Retina (tissue), 1 donor: Measurements from ENCODE around the gene ATG4B.

Experiments used
- DNase-seq: peaks from one replicate; pipeline ENCODE4 v3.0.0-alpha.2; 2016

ATG4B gene

DNA sequence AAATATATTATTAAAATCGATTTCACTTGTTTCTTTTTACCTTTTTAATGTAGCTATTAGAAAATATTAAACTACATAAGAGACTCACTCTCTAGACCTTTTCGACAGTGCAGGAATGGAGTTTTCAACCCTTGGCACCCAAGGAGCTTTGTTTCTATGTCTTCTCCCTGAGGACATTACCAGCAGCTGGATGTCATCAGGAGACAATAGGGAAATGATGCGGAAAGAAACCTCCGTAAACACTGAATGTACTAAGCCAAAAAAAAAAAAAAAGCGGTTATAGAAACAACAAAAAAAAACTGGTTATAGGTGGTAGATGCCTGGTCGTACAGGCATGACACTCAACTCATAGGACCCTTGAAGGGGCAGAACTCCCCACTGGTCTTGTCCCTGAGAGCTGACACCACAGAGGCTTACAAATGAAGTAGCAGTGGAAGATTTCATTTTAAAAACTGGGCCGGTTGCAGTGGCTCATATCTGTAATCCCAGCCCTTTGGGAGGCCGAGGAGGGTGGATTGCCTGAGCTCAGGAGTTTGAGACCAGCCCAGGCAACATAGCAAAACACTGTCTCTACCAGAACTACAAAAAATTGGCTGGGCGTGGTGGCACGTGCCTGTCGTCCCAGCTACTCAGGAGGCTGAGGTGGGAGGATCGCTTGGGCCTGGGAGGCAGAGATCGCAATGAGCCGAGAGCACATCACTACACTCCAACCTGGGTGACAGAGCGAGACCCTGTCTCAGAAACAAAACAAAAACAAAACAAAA lies 24.3 kb upstream of the ATG4B start:
- peak; percentile 43 for DNase-seq

DNA sequence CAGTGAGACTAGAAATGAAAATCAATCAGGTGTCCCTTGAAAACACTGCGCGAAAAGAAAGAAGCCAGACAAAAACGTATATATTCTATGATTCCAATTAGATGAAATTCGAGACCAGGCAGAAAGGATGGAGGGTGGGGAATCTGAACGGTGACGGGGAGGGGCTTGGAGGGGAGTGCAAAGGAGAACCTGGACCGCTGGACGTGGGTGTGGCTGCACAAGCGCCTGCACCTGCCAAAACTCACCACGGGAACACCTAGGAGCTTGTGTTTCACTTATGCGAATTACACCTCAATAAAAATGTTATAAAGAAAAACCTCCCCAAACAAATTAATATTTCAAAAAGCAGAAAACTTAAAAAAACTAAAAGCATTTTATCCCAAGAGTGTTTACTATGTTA lies 22.5 kb upstream of the ATG4B start:
- no peak for DNase-seq

DNA sequence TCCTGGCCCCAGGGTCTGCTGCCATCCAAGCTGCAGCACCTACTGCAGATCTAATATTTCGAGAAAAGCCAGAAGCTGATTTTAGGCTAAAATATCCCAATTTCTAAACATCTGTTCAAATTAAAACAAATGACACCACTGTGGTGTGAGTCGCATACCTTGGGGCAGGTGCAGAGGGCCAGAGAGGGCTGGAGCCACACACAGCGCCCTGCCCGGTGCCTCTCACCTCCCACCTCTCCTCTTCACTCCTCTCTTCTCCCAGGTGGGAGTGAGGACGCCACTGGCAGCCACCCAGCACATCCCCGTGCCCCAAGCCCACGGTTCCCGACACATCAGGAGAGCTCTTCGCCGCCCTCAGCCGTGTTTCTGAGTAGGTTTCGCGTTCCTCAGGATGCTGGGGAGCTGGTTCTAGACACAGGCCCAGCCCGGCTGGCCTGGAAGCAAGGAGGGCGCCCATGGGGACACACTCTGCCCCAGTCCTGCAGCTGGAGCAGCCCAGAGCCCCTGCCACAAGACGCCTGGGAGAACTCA lies 21.9 kb upstream of the ATG4B start:
- no peak for DNase-seq

DNA sequence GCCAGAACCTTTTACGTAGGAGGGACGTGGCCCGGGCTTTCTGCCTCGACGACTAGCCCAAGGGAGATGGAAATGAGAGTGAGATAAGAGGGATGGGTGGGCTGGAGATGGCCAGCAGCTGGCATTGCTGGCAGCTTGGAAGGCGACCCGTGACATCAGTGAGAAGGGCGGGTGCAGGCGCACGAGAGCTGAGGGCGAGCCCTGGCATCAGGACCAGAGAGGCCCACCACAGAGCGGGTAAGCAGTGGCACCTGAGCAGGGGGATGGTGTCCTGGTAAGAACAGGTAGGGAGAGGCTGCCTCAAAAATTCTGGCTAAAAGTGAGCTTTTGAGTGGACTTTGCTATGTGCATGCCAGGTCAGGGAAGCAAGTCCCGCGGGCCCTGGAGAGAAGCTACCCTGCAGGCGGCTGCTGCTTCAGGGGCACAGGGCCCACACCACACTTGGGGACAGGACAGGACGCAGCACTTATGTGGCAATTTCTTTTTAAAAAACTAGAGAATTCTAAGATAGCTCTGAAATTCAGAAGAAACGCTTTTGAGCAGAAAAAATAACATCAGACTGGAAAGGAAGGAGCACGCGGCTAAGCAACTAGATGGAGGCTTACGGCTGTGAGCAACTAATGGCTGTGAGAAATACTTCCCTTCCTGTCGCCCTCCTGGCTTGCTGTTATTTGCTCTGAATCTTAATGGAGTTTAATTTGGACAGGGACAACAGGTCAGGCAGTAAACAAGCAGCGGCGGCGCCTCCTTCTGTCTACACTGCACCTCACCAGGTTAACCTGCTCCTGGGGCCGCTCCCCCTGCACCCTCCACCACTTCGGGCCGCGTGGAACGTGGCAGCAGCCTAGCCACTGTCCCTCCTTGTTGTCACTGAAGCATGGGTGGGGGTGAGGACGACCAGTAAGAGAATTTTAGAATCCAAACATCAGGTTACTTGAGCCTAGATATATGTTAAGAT lies 21.0 kb upstream of the ATG4B start:
- DNase-seq: no peak

DNA sequence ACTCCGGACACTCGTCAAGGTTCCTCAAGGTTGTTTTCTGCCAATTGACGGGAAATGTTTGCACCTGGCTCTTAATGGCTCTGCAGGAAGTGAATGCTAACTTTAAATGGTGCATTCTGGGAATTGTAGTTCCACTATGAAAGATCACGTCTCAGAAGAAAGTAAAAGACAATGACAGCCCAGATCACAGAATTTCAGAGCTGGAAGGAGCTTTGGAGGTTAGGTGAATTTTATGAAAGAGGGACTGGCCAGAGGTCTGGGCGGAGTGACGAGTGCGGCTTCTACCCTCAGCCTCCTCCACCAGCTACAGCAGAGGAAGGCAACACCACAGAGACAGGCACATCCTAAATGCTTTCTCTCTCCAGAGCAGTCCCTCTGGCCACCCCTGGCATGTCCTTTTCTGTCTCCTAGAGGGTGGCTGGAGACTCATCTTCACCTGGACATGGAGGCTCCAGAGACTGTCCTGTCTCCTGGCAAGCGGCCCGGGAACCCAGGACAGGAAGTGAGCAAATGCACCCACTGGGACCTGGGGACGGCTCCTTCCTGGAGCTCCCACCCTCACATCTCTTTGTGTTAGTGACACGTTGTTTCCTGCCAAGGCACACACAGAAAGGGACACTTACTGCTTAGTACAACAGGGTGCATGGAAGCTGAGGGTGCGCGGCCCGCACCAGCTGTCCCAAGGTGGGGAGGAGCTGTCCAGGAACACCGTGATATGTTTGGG lies 19.9 kb upstream of the ATG4B start:
- peak; percentile 38 for DNase-seq

DNA sequence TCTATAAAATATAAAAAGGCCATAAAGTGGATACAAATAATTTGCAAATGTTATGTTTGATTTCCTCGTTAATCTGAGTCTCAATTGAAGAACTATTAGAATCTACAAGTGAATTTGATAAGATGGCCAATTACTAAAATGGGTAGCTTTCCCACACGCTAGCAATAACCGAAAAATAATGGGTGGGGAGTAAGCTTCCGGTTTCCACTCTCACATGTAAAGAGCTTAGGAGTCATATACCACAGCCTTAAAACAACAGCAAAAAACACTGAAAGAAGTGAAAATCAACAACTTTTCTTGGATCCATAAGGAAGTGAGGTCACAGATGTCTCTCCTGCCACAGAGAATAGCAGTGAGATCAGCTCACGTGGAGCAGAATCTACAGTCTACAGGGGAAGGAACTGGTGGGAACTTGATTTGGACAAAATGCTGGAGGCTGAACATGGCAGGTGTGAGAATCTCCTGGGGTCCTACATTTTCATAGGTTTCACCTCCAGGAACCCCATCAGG lies 19.1 kb upstream of the ATG4B start:
- DNase-seq: no peak

DNA sequence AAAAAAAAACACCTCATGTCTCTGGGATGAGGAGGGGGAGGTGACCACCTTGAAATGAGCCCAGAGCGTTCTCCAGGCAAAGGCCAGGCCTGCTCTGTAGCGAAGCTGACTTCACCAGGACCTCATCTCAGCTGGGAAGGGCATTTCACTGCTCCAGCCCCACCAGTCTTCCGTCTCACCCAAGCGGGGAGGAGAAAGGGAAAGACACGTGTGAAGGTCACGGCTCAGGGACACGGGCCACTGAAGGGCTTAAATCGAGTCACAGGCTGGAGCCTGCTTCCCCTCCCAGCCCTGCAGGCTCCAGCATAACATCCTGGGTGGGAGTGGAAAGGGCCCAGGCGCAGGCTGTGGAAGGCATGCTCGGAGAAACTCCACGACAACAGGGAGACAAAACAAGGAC lies 18.7 kb upstream of the ATG4B start:
- no peak for DNase-seq

DNA sequence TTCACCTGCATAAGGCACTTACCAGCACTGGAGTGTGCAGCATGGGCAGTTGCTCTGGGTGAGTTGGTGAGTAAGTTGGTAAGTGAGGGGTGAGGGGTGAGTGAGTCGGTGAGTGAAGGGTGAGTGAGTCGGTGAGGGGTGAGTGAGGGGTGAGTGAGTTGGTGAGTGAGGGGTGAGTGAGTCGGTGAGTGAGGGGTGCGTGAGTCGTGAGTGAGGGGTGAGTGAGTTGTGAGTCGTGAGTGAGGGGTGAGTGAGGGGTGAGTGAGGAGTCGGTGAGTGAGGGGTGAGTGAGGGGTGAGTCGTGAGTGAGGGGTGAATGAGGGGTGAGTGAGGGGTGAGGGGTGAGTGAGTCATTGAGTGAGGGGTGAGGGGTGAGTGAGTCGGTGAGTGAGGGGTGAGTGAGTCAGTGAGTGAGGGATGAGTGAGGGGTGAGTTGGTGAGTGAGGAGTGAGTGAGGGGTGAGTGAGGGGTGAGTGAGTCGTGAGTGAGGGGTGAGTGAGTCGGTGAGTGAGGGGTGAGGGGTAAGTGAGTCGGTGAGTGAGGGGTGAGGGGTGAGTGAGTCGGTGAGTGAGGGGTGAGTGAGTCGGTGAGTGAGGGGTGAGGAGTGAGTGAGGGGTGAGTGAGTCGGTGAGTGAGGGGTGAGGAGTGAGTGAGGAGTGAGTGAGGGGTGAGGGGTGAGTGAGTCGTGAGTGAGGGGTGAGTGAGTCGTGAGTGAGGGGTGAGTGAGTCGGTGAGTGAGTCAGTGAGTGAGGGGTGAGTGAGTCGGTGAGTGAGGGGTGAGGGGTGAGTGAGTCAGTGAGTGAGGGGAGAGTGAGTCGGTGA lies 17.7 kb upstream of the ATG4B start:
- no peak for DNase-seq

DNA sequence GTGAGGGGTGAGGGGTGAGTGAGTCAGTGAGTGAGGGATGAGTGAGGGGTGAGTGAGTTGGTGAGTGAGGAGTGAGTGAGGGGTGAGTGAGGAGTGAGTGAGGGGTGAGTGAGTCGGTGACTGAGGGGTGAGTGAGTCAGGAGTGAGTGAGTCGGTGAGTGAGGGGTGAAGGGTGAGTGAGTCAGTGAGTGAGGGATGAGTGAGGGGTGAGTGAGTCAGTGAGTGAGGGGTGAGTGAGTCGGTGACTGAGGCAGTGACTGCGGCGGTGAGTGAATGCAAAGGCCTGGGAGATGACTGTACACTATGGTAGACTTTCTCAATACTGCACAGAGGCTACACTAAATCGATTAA lies 17.1 kb upstream of the ATG4B start:
- no peak for DNase-seq

DNA sequence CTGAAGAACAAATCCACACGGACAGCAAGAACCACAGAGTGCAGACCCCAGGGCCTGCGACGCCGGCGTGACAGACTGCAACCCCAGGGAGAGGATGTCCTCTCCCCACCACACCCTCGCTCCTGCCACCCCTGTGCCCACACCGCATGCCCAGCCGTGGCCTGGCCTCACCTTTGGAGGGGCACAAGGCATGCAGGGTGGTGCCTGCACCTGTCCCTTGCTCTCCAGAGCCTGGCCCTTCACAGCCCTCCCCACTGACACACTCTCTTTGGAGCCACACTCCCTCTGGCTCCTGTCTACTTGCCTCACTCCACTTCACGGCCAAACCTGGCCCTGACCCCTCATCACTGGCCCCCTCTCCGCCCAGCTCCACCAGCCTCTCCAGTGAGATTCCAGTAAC lies 9.8 kb upstream of the ATG4B start:
- DNase-seq: no peak

DNA sequence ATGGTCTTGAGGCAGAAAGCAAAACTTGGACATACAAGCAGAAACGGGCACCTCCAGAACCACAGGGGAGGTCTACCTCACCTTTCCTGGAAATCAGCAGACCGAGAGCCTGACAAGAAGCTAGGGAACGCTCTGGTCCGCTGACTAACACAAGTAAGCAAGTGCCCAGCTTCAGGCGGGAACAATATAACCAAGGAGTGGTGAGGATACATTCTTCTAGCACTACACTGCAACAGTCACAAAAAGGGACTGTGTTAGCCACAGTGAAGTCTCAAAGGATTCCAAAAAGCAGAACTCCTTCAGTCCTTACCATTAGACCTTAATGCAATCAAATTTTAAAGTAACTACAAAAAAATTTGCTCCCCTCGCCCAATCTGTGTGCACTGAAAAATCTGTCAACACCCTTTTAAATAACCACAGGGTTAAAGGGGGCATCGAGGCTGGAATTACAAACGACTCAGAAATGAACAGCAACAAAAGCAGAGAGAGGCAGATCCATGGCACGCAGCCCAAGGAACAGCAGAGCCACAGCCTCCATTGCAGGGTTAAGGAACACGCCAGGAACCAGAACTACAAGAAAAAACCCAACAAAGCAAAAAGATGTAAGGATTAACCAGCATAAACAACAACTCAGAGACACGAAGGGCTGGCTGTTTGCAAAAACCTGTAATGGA lies 7.6 kb upstream of the ATG4B start:
- no peak for DNase-seq

DNA sequence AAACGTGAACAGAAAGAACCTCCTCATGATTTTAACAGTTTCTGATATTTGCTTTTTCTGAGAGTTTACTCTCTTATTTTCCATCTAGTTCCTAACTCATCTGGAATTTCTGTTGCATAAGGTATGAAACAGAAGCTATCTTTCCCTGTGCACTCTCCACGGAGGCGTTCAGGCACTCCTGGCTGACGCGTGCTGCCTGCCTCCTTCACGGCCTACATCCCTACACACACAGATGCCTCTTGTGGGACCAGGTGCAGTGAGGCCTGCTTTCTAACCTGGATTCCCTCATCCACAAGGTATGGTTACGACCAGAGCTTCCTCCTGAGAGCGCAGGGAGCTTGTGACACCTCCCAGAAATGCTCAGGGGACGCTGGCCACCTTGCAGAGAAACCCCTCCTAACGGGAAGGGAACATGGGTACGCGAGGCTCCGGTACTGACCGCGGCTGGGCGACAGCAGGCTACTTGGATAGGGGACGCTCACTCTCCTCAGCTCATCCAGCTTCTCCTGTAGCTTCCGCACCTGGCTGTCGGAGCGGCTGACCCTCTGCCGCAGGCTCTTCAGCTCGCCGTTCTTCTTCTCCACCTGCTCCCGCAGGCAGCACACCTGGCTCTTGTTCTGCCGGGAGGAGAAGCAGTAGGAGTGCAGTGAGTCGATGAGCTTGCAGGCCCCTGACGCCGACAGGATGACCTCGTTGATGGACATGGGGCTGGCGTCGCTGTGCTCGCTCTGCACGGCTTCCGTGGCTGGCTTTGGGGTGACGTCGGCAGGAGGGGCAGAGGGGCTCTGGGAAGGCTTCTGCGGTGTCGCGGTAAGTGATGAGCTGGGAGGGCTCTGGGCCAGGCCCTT lies 4.8 kb upstream of the ATG4B start:
- DNase-seq: no peak

DNA sequence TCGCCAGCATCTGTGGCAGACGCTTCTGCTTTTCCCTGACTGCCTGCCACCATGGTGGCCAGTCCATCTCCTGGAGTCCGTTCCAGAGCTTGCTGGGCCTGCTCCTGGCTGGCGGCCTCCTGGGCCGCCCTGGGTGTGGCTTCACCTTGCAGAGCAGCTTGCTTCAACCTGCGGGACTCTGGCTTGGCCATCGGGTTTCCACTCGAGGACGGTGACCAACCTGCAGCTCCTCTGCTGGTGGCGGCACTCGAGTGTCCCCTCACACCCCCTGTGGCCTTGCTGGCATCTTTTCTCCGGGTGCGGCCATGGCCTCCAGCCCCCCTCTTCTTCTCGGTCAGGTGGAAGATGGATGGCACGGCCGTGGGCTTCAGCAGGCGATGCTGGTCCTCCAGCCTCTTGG lies 3.9 kb upstream of the ATG4B start:
- no peak for DNase-seq

DNA sequence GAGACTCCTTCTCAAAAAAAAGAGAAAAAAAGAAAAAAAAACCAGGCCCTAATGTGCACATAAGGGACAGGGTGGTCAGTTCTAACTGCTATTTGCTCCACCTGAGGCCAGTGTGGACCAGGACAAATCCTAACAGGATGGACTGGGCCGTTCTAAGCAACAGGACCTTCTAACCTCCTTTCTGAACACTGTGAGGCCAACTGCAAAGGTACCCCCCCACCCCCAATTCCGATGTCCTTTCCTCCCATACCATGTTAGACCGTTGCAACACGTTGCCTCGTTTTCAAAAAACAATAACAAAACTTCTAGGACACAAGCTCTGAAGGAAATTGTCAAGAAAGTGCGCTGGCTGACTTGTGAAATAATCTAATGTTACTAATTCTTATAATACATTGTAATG lies 1.7 kb upstream of the ATG4B start:
- DNase-seq: no peak

DNA sequence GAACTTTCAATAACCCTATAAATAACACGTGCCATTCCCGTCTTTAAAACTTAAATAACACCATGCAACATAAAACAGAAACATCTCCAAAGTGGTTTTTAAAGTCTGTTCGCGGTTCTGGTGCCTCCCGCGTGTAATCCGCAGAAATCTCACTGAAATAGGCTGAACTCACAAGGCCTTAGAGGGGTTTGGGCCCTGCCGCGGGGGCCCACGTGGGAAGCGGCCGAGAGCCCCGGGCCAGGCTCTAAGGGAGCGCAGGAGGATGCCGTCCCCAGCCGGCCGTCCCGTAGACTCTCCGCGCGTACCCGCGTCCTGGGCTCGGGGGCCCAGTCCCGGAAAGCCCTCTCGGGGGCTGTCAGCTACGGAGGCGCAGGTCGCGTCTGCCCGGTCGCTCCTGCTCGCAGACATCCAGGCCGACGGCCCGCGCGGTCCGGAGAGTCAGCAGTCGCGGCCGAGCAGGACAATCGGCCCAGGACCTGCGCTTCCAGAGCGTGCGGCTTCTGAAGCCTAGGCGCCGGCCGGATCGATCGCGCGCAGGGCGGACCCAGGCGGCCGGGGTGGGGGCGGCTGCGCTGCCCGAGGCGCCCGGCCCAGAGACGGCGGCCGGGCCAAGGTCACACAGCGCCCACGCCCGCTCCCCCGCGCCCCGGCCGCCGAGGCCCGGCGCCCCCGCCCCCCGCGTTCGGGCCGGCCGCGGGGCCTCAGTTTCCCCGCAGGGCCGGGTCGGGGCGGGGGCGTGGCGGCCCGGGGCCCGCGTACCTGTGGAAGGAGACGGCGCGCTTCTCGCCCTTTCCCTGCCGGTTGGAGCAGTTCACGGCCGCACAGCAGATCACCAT lies 1.1 kb upstream of the ATG4B start:
- DNase-seq: peak; percentile 72

DNA sequence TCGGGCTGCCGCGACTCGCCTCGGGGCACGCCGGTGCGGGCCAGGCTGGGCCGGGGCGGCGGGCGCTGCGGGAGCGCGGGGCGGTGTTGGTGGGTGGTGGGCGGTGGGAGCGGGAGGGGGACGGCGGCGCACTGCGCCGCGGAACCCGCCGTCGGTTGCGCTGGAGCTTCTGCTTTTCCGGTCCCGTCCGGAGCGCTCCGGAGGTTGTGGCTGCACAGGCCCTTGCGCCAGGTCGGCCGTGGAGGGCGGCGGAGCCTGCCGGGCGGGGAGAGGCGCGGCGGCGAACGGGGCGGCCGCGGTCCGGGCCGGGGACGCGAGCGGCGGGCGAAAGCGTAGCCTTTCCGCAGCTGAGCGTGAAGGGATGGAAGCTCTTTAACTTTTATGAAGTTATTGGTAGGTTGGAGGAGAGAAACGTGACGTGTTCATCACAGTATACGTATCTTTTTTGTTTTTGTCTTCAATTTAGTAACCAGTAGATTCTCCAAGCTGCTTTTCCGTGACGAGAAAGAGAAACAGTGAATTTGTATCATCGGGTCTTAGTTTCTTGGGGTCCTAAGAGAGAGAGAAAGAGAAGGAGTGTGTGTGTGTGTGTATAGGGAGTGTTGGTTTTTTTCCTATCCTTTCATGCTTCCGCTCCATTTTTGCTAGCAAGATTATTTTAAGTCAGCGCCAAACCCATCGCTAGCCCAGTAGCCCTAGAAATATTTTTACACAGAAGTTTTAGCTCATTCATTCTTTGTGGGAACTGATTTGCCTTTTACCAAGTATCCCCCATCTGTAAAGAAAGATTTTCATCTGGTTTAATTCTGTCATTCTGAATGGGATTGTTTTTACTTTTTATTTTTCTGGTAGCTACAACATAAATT lies 535 bp downstream of the ATG4B start:
- no peak for DNase-seq

DNA sequence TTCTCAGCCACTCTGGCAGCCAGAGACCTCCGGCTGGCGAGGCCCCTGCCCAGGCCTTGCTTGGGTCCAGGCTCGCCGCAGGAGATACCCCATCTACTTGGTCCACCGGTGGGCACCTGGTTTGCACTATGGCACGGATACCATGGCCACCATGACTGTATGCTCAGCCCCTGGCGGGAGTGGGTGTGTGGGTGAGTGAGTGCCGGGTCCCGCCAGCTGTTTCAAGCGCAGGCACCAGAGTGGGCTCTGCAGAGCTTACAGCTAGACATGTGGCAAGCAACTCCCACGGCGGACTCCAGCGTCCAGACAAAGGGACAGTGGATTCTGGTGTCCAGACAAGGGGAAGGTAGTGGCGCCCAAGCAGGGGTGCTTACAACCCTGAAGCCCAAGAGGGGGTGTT lies 1.4 kb downstream of the ATG4B start:
- no peak for DNase-seq

DNA sequence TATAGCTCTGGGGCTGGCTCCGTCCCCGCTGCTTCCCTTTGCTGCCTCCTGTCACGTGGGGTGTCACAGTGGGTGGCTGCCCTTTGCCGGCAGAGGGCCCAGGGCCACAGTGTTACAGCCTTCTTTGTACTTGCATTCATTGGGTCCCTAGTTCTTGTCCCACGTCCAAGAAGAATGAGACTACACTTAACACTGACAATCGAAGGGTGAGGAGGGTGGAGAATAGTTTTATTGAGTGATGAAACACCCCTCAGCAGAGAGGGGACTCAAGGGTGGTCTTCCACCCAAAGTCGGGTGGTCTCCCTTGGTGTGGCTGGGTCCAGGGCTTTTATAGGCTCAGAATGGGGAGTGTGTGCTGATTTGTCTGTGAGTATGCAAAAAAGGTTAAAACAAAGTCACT lies 1.9 kb downstream of the ATG4B start:
- no peak for DNase-seq
